Measurements from ENCODE around the gene TERB1.

The TERB1 gene

GRCh38 chr16:66717776-66718175 is 83.6 kb downstream of the TERB1 start:
- no peak overlapping the region for H3K4me3 Mint-ChIP-seq
- H3K27ac Mint-ChIP-seq, result no peak overlapping the region
- H3K36me3 Mint-ChIP-seq (ENCODE audit: low read depth), result peaks cover 10% of the 10 kb centered on the region
- DNase-seq (ENCODE audit: low spot score), result no peak
- H3K27me3 Mint-ChIP-seq (ENCODE audit: low read depth), result no peaks in the 10 kb centered on the region
- no peaks in the 10 kb centered on the region for H3K4me1 Mint-ChIP-seq (ENCODE audit: low read depth)
- H3K9me3 Mint-ChIP-seq, result no peaks in the 10 kb centered on the region

- H3K9me3 Mint-ChIP-seq, result no peaks in the 10 kb centered on the region
- H3K27ac Mint-ChIP-seq, result no peak overlapping the region
- no peaks in the 10 kb centered on the region for H3K4me1 Mint-ChIP-seq (ENCODE audit: low read depth)
- H3K27me3 Mint-ChIP-seq (ENCODE audit: low read depth), result no peaks in the 10 kb centered on the region
- no peak overlapping the region for H3K4me3 Mint-ChIP-seq
- H3K36me3 Mint-ChIP-seq (ENCODE audit: low read depth), result peaks cover 8% of the 10 kb centered on the region
- DNase-seq (ENCODE audit: low spot score), result no peak
These were observed 84.2 kb downstream of the TERB1 start for GRCh38 chr16:66717112-66717675.

GRCh38 chr16:66714654-66715307 is 86.6 kb downstream of the TERB1 start:
- DNase-seq (ENCODE audit: low spot score), result no peak
- Mint-ChIP-seq H3K36me3 (ENCODE audit: low read depth) (peaks cover 2% of the 10 kb centered on the region), H3K27ac (no peak overlapping the region), H3K4me3 (no peak overlapping the region), H3K27me3 (ENCODE audit: low read depth) (peaks cover 4% of the 10 kb centered on the region), H3K4me1 (ENCODE audit: low read depth) (no peaks in the 10 kb centered on the region), H3K9me3 (no peaks in the 10 kb centered on the region)

- Mint-ChIP-seq H3K36me3 (ENCODE audit: low read depth) (peaks cover 2% of the 10 kb centered on the region), H3K9me3 (no peaks in the 10 kb centered on the region), H3K4me1 (ENCODE audit: low read depth) (no peaks in the 10 kb centered on the region), H3K27ac (no peak overlapping the region), H3K27me3 (ENCODE audit: low read depth) (peaks cover 4% of the 10 kb centered on the region), H3K4me3 (no peak overlapping the region)
- no peak for DNase-seq (ENCODE audit: low spot score)
These were observed 87.3 kb downstream of the TERB1 start for GRCh38 chr16:66714062-66714461.

GRCh38 chr16:66713076-66713475 is 88.3 kb downstream of the TERB1 start:
- no peak for DNase-seq (ENCODE audit: low spot score)
- Mint-ChIP-seq H3K4me1 (ENCODE audit: low read depth) (no peaks in the 10 kb centered on the region), H3K4me3 (no peak overlapping the region), H3K27ac (no peak overlapping the region), H3K27me3 (ENCODE audit: low read depth) (peaks cover 7% of the 10 kb centered on the region), H3K9me3 (no peaks in the 10 kb centered on the region), H3K36me3 (ENCODE audit: low read depth) (peaks cover 2% of the 10 kb centered on the region)

GRCh38 chr16:66712512-66712911 is 88.9 kb downstream of the TERB1 start:
- no peaks in the 10 kb centered on the region for H3K4me1 Mint-ChIP-seq (ENCODE audit: low read depth)
- H3K4me3 Mint-ChIP-seq, result no peak overlapping the region
- H3K36me3 Mint-ChIP-seq (ENCODE audit: low read depth), result peaks cover 2% of the 10 kb centered on the region
- no peak overlapping the region for H3K27ac Mint-ChIP-seq
- no peak for DNase-seq (ENCODE audit: low spot score)
- peaks cover 7% of the 10 kb centered on the region for H3K27me3 Mint-ChIP-seq (ENCODE audit: low read depth)
- H3K9me3 Mint-ChIP-seq, result no peaks in the 10 kb centered on the region

- H3K27ac Mint-ChIP-seq, result no peak overlapping the region
- no peaks in the 10 kb centered on the region for H3K4me1 Mint-ChIP-seq (ENCODE audit: low read depth)
- H3K27me3 Mint-ChIP-seq (ENCODE audit: low read depth), result peaks cover 7% of the 10 kb centered on the region
- DNase-seq (ENCODE audit: low spot score), result no peak
- H3K4me3 Mint-ChIP-seq, result no peak overlapping the region
- no peaks in the 10 kb centered on the region for H3K9me3 Mint-ChIP-seq
- H3K36me3 Mint-ChIP-seq (ENCODE audit: low read depth), result no peaks in the 10 kb centered on the region
These were observed 89.8 kb downstream of the TERB1 start for GRCh38 chr16:66711581-66711980.

- Mint-ChIP-seq H3K4me3 (no peak overlapping the region), H3K4me1 (ENCODE audit: low read depth) (no peaks in the 10 kb centered on the region), H3K27me3 (ENCODE audit: low read depth) (peaks cover 7% of the 10 kb centered on the region), H3K36me3 (ENCODE audit: low read depth) (no peaks in the 10 kb centered on the region), H3K27ac (no peak overlapping the region), H3K9me3 (no peaks in the 10 kb centered on the region)
- DNase-seq (ENCODE audit: low spot score), result no peak
These were observed 94.9 kb downstream of the TERB1 start for GRCh38 chr16:66706506-66706880.

GRCh38 chr16:66705790-66706505 is 95.4 kb downstream of the TERB1 start:
- DNase-seq (ENCODE audit: low spot score), result no peak
- H3K36me3 Mint-ChIP-seq (ENCODE audit: low read depth), result no peaks in the 10 kb centered on the region
- H3K9me3 Mint-ChIP-seq, result no peaks in the 10 kb centered on the region
- no peak overlapping the region for H3K27ac Mint-ChIP-seq
- H3K4me1 Mint-ChIP-seq (ENCODE audit: low read depth), result peaks cover 2% of the 10 kb centered on the region
- H3K4me3 Mint-ChIP-seq, result no peak overlapping the region
- H3K27me3 Mint-ChIP-seq (ENCODE audit: low read depth), result peaks cover 8% of the 10 kb centered on the region
